Mucosa of stomach (tissue), 1 donor: ENCODE measurements around the gene GRAMD2B.
"Not testable (repeated sequence)": the region's sequence is repeated elsewhere in the genome, so short reads cannot be mapped to it uniquely, and the experiment has no call there.

Experiments used
- H3K27me3 ChIP-seq: one replicate; pipeline ENCODE4 v1.7.0; 2013; ENCODE audit warnings: mild to moderate bottlenecking, low read length; ENCODE audit not compliant: control insufficient read depth, insufficient read depth
- H3K36me3 ChIP-seq: one replicate; pipeline ENCODE4 v1.7.0; 2013; ENCODE audit warnings: low read length; ENCODE audit not compliant: control insufficient read depth, insufficient read depth
- H3K4me1 ChIP-seq: one replicate; pipeline ENCODE4 v1.7.0; 2013; ENCODE audit warnings: mild to moderate bottlenecking, low read length; ENCODE audit not compliant: control insufficient read depth, insufficient read depth
- H3K4me3 ChIP-seq: one replicate; pipeline ENCODE4 v1.7.0; 2013; ENCODE audit warnings: low read length
- H3K9ac ChIP-seq: one replicate; pipeline ENCODE4 v1.7.0; 2013; ENCODE audit warnings: mild to moderate bottlenecking, low read length, moderate library complexity
- H3K9me3 ChIP-seq: one replicate; pipeline ENCODE4 v1.7.0; 2013; ENCODE audit warnings: mild to moderate bottlenecking, low read length, moderate library complexity; ENCODE audit not compliant: control insufficient read depth
- donor health status: Pancreatic carcinoma.

The GRAMD2B gene

GRCh38 chr5:126511961-126512360 is 88.8 kb downstream of the GRAMD2B start:
- H3K4me1 ChIP-seq, result peaks cover 10% of the 10 kb centered on the region
- H3K9me3 ChIP-seq, result no peaks in the 10 kb centered on the region
- no peaks in the 10 kb centered on the region for H3K27me3 ChIP-seq
- H3K4me3 ChIP-seq, result no peak overlapping the region
- no peaks in the 10 kb centered on the region for H3K36me3 ChIP-seq
- H3K9ac ChIP-seq, result no peak overlapping the region

GRCh38 chr5:126512451-126512850 is 89.2 kb downstream of the GRAMD2B start:
- no peak overlapping the region for H3K9ac ChIP-seq
- no peaks in the 10 kb centered on the region for H3K36me3 ChIP-seq
- no peaks in the 10 kb centered on the region for H3K27me3 ChIP-seq
- H3K4me1 ChIP-seq, result peaks cover 10% of the 10 kb centered on the region
- no peaks in the 10 kb centered on the region for H3K9me3 ChIP-seq
- H3K4me3 ChIP-seq, result no peak overlapping the region

DNA sequence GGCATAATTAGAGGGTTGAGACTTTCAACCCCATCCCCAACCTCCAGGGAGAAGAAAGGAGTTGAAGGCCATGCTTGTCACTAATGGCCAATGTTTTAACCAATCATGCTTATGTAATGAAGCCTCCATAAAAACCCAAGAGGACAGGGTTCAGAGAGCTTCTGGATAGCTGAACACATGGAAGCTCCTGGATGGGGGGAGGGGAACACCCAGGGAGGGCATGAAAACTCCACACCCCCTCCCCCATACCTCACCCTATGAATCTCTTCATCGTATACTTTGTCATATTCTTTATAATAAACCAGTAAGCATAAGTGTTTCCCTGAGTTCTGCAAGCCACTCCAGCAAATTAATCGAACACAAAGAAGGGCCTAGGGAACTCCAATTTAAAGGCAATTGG is 90.1 kb downstream of the GRAMD2B start:
- Histone ChIP-seq H3K36me3 (no peaks in the 10 kb centered on the region), H3K4me3 (no peak overlapping the region), H3K27me3 (no peaks in the 10 kb centered on the region), H3K4me1 (peaks cover 10% of the 10 kb centered on the region), H3K9me3 (no peaks in the 10 kb centered on the region), H3K9ac (no peak overlapping the region)

GRCh38 chr5:126513703-126514102 is 90.5 kb downstream of the GRAMD2B start:
- Histone ChIP-seq H3K4me3 (no peak overlapping the region), H3K27me3 (no peaks in the 10 kb centered on the region), H3K36me3 (no peaks in the 10 kb centered on the region), H3K9me3 (no peaks in the 10 kb centered on the region), H3K4me1 (peaks cover 10% of the 10 kb centered on the region), H3K9ac (no peak overlapping the region)

DNA sequence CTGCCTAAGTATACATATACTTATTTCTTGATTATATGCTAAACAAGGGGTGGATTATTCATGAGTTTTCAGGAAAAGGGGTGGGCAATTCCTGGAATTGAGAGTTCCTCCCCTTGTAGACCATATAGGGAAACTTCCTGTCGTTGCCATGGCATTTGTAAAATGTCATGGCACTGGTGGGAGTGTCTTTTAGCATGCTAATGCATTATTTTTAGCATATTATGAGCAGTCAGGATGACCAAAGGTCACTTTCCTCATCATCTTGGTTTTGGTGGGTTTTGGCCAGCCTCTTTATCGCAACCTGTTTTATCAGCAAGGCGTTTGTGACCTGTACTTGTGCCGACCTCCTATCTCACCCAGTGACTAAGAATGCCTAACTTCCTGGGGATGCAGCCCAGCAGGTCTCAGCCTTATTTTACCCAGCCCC is 90.9 kb downstream of the GRAMD2B start:
- no peak overlapping the region for H3K9ac ChIP-seq
- no peaks in the 10 kb centered on the region for H3K27me3 ChIP-seq
- H3K9me3 ChIP-seq, result no peaks in the 10 kb centered on the region
- H3K4me1 ChIP-seq, result peaks cover 10% of the 10 kb centered on the region
- no peak overlapping the region for H3K4me3 ChIP-seq
- H3K36me3 ChIP-seq, result no peaks in the 10 kb centered on the region

DNA sequence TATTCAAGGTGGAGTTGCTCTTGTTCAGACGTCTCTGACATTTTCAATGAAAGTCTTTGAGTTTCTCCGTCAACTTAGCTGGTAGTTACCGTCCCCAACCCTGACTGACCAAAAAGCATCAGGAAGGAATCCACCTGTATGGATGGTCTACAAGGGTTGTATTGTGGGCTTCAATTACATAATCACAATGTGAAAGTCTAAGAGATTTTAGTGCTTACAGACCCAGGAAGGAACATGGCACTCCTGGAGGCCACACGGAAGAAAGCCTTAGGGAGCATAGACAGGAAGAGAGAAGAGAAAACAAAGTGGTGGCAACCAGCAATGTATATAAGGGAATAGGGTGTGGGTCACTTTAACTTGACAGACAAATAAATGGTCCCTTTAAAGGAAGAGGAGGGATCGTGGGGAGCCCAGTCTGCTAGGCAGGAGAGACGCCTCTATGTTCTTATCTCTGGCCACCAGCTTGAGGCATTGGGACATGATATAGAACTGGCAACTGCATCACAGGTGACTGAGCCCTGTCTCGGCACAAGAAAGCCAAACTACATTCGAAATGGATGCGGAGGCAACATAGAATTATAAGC is 91.4 kb downstream of the GRAMD2B start:
- H3K9ac ChIP-seq, result no peak overlapping the region
- H3K36me3 ChIP-seq, result no peaks in the 10 kb centered on the region
- H3K4me3 ChIP-seq, result no peak overlapping the region
- H3K4me1 ChIP-seq, result peaks cover 10% of the 10 kb centered on the region
- H3K9me3 ChIP-seq, result no peaks in the 10 kb centered on the region
- H3K27me3 ChIP-seq, result no peaks in the 10 kb centered on the region

GRCh38 chr5:126515337-126515736 is 92.1 kb downstream of the GRAMD2B start:
- peaks cover 15% of the 10 kb centered on the region for H3K4me1 ChIP-seq
- H3K9ac ChIP-seq, result no peak overlapping the region
- no peak overlapping the region for H3K4me3 ChIP-seq
- no peaks in the 10 kb centered on the region for H3K9me3 ChIP-seq
- H3K27me3 ChIP-seq, result no peaks in the 10 kb centered on the region
- H3K36me3 ChIP-seq, result no peaks in the 10 kb centered on the region

- no peak overlapping the region for H3K4me3 ChIP-seq
- H3K4me1 ChIP-seq, result peaks cover 15% of the 10 kb centered on the region
Measured at GRCh38 chr5:126516133-126516532, 92.9 kb downstream of the GRAMD2B start.

GRCh38 chr5:126516852-126517251 is 93.6 kb downstream of the GRAMD2B start:
- Histone ChIP-seq H3K27me3 (no peaks in the 10 kb centered on the region), H3K4me3 (no peak overlapping the region), H3K9me3 (no peaks in the 10 kb centered on the region), H3K9ac (no peak overlapping the region), H3K36me3 (no peaks in the 10 kb centered on the region), H3K4me1 (peaks cover 15% of the 10 kb centered on the region)

More at GRCh38 chr5:126516133-126516532, 92.9 kb downstream of the GRAMD2B start:
- Histone ChIP-seq H3K36me3 (no peaks in the 10 kb centered on the region), H3K27me3 (no peaks in the 10 kb centered on the region), H3K9me3 (no peaks in the 10 kb centered on the region), H3K9ac (no peak overlapping the region)

DNA sequence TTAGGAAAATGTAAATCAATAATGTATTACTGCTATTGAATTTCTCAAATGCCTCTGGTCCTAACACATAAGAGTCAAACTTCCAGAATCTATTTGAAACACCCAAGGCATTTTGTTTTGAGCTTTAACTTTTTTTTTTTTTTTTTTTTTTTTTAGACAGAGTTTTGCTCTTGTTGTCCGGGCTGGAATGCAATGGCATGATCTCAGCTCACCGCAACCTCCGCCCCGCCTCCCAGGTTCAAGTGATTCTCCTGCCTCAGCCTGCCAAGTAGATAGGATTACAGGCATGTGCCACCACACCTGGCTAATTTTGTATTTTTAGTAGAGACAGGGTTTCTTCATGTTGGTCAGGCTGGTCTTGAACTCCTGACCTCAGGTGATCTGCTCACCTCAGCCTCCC is 96.0 kb downstream of the GRAMD2B start:
- H3K36me3 ChIP-seq, H3K9ac ChIP-seq, H3K9me3 ChIP-seq, H3K4me3 ChIP-seq, H3K27me3 ChIP-seq: not testable (repeated sequence)
- H3K4me1 ChIP-seq, result peaks cover 15% of the 10 kb centered on the region

- peaks cover 15% of the 10 kb centered on the region for H3K4me1 ChIP-seq
- no peaks in the 10 kb centered on the region for H3K27me3 ChIP-seq
- no peak overlapping the region for H3K9ac ChIP-seq
- H3K4me3 ChIP-seq, result no peak overlapping the region
- H3K36me3 ChIP-seq, result no peaks in the 10 kb centered on the region
- no peaks in the 10 kb centered on the region for H3K9me3 ChIP-seq
Measured at GRCh38 chr5:126519637-126520592, 96.7 kb downstream of the GRAMD2B start.

GRCh38 chr5:126520593-126520953 is 97.4 kb downstream of the GRAMD2B start:
- Histone ChIP-seq H3K4me3 (no peak overlapping the region), H3K36me3 (no peaks in the 10 kb centered on the region), H3K27me3 (no peaks in the 10 kb centered on the region), H3K4me1 (peaks cover 15% of the 10 kb centered on the region), H3K9me3 (no peaks in the 10 kb centered on the region), H3K9ac (no peak overlapping the region)
